Measurements from ENCODE around the gene SNAPC2. TPM values are rescaled to one million over a fixed set of nuclear protein-coding genes. Genes with fewer than 3 reads are reported as not detected.

Gene SNAPC2
- total RNA-seq, 1 experiment from 2014 or later = 24.1 TPM

DNA sequence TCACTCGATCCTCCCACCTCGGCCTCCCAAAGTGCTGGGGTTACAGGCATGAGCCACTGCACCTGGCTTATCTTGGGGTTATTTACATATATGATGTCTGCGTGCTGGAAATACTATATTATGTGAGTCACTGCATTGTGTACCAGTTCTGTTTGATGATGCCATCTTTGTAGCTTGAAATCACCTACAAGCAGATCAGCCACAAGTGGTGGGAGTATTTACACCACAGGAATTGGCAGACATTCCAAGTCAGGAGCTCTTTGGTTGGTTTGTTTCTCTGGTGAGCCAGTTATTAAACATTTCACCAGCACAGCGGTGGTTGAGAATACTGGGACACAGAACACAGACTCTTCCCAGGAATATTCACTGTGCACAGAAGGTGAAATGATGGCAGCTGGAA is 27.8 kb downstream of the SNAPC2 start:
- ChIA-PET CTCF (interaction anchor here (1.2 kb wide), 1 partner anchor 54 kb away, joined by 4 read pairs; no protein-coding TSS in a partner anchor), POLR2A (no interaction called here)
- BruUV-seq (replicated peaks) = no TSS peak
- TF ChIP-seq, protein P1, sequence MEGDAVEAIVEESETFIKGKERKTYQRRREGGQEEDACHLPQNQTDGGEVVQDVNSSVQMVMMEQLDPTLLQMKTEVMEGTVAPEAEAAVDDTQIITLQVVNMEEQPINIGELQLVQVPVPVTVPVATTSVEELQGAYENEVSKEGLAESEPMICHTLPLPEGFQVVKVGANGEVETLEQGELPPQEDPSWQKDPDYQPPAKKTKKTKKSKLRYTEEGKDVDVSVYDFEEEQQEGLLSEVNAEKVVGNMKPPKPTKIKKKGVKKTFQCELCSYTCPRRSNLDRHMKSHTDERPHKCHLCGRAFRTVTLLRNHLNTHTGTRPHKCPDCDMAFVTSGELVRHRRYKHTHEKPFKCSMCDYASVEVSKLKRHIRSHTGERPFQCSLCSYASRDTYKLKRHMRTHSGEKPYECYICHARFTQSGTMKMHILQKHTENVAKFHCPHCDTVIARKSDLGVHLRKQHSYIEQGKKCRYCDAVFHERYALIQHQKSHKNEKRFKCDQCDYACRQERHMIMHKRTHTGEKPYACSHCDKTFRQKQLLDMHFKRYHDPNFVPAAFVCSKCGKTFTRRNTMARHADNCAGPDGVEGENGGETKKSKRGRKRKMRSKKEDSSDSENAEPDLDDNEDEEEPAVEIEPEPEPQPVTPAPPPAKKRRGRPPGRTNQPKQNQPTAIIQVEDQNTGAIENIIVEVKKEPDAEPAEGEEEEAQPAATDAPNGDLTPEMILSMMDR (IDR thresholded peaks at IDR 0.05; ENCODE audit: unreplicated experiment) = no peak
- Mint-ChIP-seq H3K36me3 (ENCODE audit: insufficient read depth, unreplicated experiment) (peaks cover 15% of the 10 kb centered on the region), H3K27me3 (ENCODE audit: insufficient read depth, unreplicated experiment) (no peaks in the 10 kb centered on the region), H3K27ac (ENCODE audit: low read depth, unreplicated experiment) (no peak overlapping the region), H3K9me3 (ENCODE audit: unreplicated experiment) (no peaks in the 10 kb centered on the region), H3K4me1 (ENCODE audit: insufficient read depth, unreplicated experiment) (peaks cover 8% of the 10 kb centered on the region), H3K4me3 (ENCODE audit: unreplicated experiment) (no peak overlapping the region)
- peak; percentile 40 for DNase-seq (ENCODE audit: unreplicated experiment)
- intact Hi-C loops (cut with micrococcal nuclease) = no loop called here

DNA sequence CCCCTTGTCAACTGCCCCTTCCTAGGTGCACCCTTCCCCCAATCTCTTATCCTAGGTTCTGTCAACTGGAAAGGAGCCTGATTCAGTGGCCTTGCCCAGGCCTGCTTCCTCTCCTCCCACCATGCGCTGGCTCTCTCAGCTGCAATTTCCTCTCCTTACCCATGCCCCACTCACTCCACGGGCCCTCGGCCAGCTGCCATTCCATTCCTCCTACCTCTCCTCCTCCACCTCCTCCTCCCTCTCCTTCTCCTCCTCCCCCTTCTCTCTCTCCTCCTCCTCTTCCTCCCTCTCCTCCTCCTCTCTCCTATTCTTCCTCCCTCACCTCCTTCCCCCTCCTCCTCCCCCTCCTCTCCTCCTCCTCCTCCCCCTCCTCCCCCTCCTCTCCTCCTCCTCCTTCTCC is 32.9 kb downstream of the SNAPC2 start:
- no peaks in the 10 kb centered on the region for H3K27me3 Mint-ChIP-seq (ENCODE audit: insufficient read depth, unreplicated experiment)
- peaks cover 5% of the 10 kb centered on the region for H3K4me1 Mint-ChIP-seq (ENCODE audit: insufficient read depth, unreplicated experiment)
- ChIA-PET CTCF (interaction anchor here (0.6 to 3.9 kb wide), 2 partner anchors 9 to 1872 kb away, joined by 3 to 32 read pairs; partner anchors contain the start of gene TIMM44), POLR2A (interaction anchor here (2.4 kb wide), 1 partner anchor 10 kb away, joined by 9 read pairs; the partner anchor contains the start of gene TIMM44)
- H3K9me3 Mint-ChIP-seq (ENCODE audit: unreplicated experiment) = no peaks in the 10 kb centered on the region
- peak; percentile 53 for DNase-seq (ENCODE audit: unreplicated experiment)
- H3K4me3 Mint-ChIP-seq (ENCODE audit: unreplicated experiment) = no peak overlapping the region
- H3K36me3 Mint-ChIP-seq (ENCODE audit: insufficient read depth, unreplicated experiment) = peaks cover 28% of the 10 kb centered on the region
- TF ChIP-seq, protein P1 (IDR thresholded peaks at IDR 0.05; ENCODE audit: unreplicated experiment) = no peak
- intact Hi-C loops (cut with micrococcal nuclease) = no loop called here
- no TSS peak for BruUV-seq (replicated peaks)
- H3K27ac Mint-ChIP-seq (ENCODE audit: low read depth, unreplicated experiment) = no peak overlapping the region

DNA sequence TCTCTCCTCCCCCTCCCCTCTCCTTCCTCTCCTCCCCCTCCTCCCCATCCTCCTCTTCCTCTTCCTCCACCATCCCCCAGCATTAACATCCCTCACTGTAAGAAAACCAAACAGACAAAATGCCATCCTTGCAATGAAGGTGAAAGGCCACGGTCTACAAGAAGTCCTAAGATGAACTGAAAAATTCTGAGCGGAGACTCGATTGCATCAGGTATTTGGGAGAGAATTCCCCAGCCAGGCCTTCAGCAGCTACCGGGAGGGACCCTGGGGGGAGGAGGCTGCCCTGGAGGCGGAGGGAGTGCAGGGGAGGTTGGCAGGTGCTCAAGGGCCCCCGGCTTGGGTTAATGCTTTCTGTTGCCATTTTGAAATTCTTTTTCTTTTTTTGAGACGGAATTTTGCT is 33.4 kb downstream of the SNAPC2 start:
- no peak overlapping the region for H3K27ac Mint-ChIP-seq (ENCODE audit: low read depth, unreplicated experiment)
- TF ChIP-seq, protein P1 (IDR thresholded peaks at IDR 0.05; ENCODE audit: unreplicated experiment) = no peak
- no peaks in the 10 kb centered on the region for H3K27me3 Mint-ChIP-seq (ENCODE audit: insufficient read depth, unreplicated experiment)
- no peak overlapping the region for H3K4me3 Mint-ChIP-seq (ENCODE audit: unreplicated experiment)
- ChIA-PET CTCF (interaction anchor here (0.7 to 3.9 kb wide), 2 partner anchors 9 to 27 kb away, joined by 3 to 32 read pairs; partner anchors contain the start of gene TIMM44), POLR2A (interaction anchor here (2.4 kb wide), 1 partner anchor 10 kb away, joined by 9 read pairs; the partner anchor contains the start of gene TIMM44)
- intact Hi-C loops (cut with micrococcal nuclease) = no loop called here
- BruUV-seq (replicated peaks) = no TSS peak
- peaks cover 5% of the 10 kb centered on the region for H3K4me1 Mint-ChIP-seq (ENCODE audit: insufficient read depth, unreplicated experiment)
- H3K36me3 Mint-ChIP-seq (ENCODE audit: insufficient read depth, unreplicated experiment) = peaks cover 28% of the 10 kb centered on the region
- H3K9me3 Mint-ChIP-seq (ENCODE audit: unreplicated experiment) = no peaks in the 10 kb centered on the region
- DNase-seq (ENCODE audit: unreplicated experiment) = no peak

DNA sequence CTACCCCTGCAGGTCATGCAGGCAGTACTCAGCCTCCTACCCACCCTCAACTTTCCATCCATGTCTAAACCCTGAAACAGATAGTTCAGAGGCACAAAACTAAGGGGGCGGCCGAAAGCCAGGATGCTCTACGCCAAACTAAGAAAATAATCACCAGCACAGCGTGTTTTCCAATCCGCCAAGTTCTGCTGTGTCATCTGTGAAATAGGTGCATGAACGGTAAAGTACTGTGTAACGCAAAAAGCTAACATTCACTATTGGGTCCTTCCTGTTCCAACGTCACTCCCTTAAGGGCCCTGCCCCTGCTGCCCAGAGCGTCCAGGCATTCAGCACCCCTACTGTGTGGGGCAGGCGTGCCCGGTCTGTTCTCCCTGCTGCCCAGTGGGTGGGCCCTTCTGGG is 35.6 kb downstream of the SNAPC2 start:
- intact Hi-C loops (cut with micrococcal nuclease) = no loop called here
- Mint-ChIP-seq H3K4me3 (ENCODE audit: unreplicated experiment) (no peak overlapping the region), H3K27me3 (ENCODE audit: insufficient read depth, unreplicated experiment) (no peaks in the 10 kb centered on the region), H3K36me3 (ENCODE audit: insufficient read depth, unreplicated experiment) (peaks cover 35% of the 10 kb centered on the region), H3K9me3 (ENCODE audit: unreplicated experiment) (no peaks in the 10 kb centered on the region), H3K4me1 (ENCODE audit: insufficient read depth, unreplicated experiment) (peaks cover 5% of the 10 kb centered on the region), H3K27ac (ENCODE audit: low read depth, unreplicated experiment) (no peak overlapping the region)
- no TSS peak for BruUV-seq (replicated peaks)
- no peak for DNase-seq (ENCODE audit: unreplicated experiment)
- ChIA-PET CTCF (interaction anchor here (0.8 kb wide), 1 partner anchor 47 kb away, joined by 4 read pairs; no protein-coding TSS in a partner anchor), POLR2A (no interaction called here)
- TF ChIP-seq, protein P1 (IDR thresholded peaks at IDR 0.05; ENCODE audit: unreplicated experiment) = no peak

Measured in MCF 10A (cell line).